Measurements from ENCODE around the gene NANOS3. TPM values are rescaled to one million over a fixed set of nuclear protein-coding genes. Genes with fewer than 3 reads are reported as not detected.

The NANOS3 gene
- total and polyA plus RNA-seq, 4 donors: 0.81 to 1.5 (median 0.82) TPM; not detected in 1

- Histone ChIP-seq H3K36me3 (ENCODE audit: control insufficient read depth in 4 of 4, insufficient read depth in 4 of 4, low read length in 4 of 4) (no peaks in the 10 kb centered on the region), H3K4me3 (no peak overlapping the region), H3K9me3 (ENCODE audit: control insufficient read depth in 4 of 4, insufficient read depth in 3 of 4, low read length in 3 of 4) (no peaks in the 10 kb centered on the region), H3K27ac (ENCODE audit: low read depth in 1 of 2, low read length in 1 of 2) (no peak overlapping the region), H3K4me1 (ENCODE audit: control insufficient read depth in 5 of 5, insufficient read depth in 5 of 5, low read length in 5 of 5) (peaks cover 0 to 29% (median 10%) of the 10 kb centered on the region in 5 donors), H3K27me3 (ENCODE audit: control insufficient read depth in 3 of 3, insufficient read depth in 3 of 3, low read length in 2 of 3) (no peaks in the 10 kb centered on the region), H3K9ac (ENCODE audit: insufficient read depth in 1 of 2, low read length in 2 of 2) (no peak overlapping the region)
- DNase-seq (no peak), ATAC-seq (ENCODE audit: insufficient read depth, low FRiP score) (no peak)
- WGBS, 2 donors: 63 to 80% methylated on average over 8 to 10 of the region's 10 CpGs
- no peak for TF ChIP-seq CTCF (IDR thresholded peaks at IDR 0.05; ENCODE audit: control extremely low read depth, extremely low read depth)
Observed at GRCh38 chr19:13883516-13884064, 6.7 kb downstream of the NANOS3 start.

GRCh38 chr19:13884726-13885591 lies 8.0 kb downstream of the NANOS3 start:
- H3K4me1 ChIP-seq (ENCODE audit: control insufficient read depth in 5 of 5, insufficient read depth in 5 of 5, low read length in 5 of 5): peaks cover 0 to 26% (median 10%) of the 10 kb centered on the region in 5 donors
- H3K9ac ChIP-seq (ENCODE audit: insufficient read depth in 1 of 2, low read length in 2 of 2): no peak overlapping the region
- H3K36me3 ChIP-seq (ENCODE audit: control insufficient read depth in 4 of 4, insufficient read depth in 4 of 4, low read length in 4 of 4): no peaks in the 10 kb centered on the region
- no peaks in the 10 kb centered on the region for H3K9me3 ChIP-seq (ENCODE audit: control insufficient read depth in 4 of 4, insufficient read depth in 3 of 4, low read length in 3 of 4)
- no peak for TF ChIP-seq CTCF (IDR thresholded peaks at IDR 0.05; ENCODE audit: control extremely low read depth, extremely low read depth)
- no peak overlapping the region for H3K4me3 ChIP-seq
- WGBS, 2 donors: 65 to 83% methylated on average over 22 to 26 of the region's 26 CpGs
- no peak for ATAC-seq (ENCODE audit: insufficient read depth, low FRiP score)
- no peak overlapping the region for H3K27ac ChIP-seq (ENCODE audit: low read depth in 1 of 2, low read length in 1 of 2)
- no peak for DNase-seq
- no peaks in the 10 kb centered on the region for H3K27me3 ChIP-seq (ENCODE audit: control insufficient read depth in 3 of 3, insufficient read depth in 3 of 3, low read length in 2 of 3)

- DNase-seq (no peak), ATAC-seq (ENCODE audit: insufficient read depth, low FRiP score) (no peak)
- no peaks in the 10 kb centered on the region for H3K36me3 ChIP-seq (ENCODE audit: control insufficient read depth in 4 of 4, insufficient read depth in 4 of 4, low read length in 4 of 4)
- 66 to 80% methylated on average over 20 of the region's 20 CpGs for WGBS, 2 donors
- H3K27ac ChIP-seq (ENCODE audit: low read depth in 1 of 2, low read length in 1 of 2): no peak overlapping the region
- H3K9ac ChIP-seq (ENCODE audit: insufficient read depth in 1 of 2, low read length in 2 of 2): no peak overlapping the region
- H3K4me3 ChIP-seq: no peak overlapping the region
- peaks cover 0 to 17% (median 4%) of the 10 kb centered on the region in 5 donors for H3K4me1 ChIP-seq (ENCODE audit: control insufficient read depth in 5 of 5, insufficient read depth in 5 of 5, low read length in 5 of 5)
- TF ChIP-seq CTCF (IDR thresholded peaks at IDR 0.05; ENCODE audit: control extremely low read depth, extremely low read depth): no peak
- H3K9me3 ChIP-seq (ENCODE audit: control insufficient read depth in 4 of 4, insufficient read depth in 3 of 4, low read length in 3 of 4): no peaks in the 10 kb centered on the region
- no peaks in the 10 kb centered on the region for H3K27me3 ChIP-seq (ENCODE audit: control insufficient read depth in 3 of 3, insufficient read depth in 3 of 3, low read length in 2 of 3)
Observed at GRCh38 chr19:13885826-13886365, 9.0 kb downstream of the NANOS3 start.
